ENCODE results near the gene ASPSCR1.

The ASPSCR1 gene

DNA sequence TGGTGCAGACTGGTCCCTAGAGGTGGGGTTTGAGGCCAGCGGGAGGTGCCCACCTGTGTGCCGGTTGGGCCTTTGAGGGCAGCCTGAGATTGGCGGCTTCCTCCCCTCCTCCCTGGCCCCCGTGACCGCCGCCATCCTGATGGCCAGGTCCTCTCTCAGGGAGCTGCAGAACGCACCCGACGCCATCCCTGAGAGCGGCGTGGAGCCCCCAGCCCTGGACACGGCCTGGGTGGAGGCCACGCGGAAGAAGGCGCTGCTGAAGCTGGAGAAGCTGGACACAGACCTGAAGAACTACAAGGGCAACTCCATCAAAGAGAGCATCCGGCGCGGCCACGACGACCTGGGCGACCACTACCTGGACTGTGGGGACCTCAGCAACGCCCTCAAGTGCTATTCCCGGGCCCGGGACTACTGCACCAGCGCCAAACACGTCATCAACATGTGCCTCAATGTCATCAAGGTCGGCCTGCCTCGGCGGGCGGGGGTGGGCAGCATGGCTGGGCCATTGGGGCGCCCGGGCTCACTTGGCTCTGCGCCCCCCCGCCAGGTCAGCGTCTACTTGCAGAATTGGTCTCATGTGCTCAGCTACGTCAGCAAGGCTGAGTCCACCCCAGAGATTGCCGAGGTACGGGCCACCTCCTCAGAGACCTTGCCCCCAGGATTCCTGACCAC, 77.1 kb downstream of the ASPSCR1 start:
- Histone ChIP-seq H3K4me3 (ENCODE audit: control insufficient read depth in 1 of 7, extremely low read depth in 1 of 7, insufficient read depth in 4 of 7, low read depth in 2 of 7, low read length in 6 of 7) (no peak overlapping the region), H3K9me3 (ENCODE audit: control extremely low read depth in 1 of 5, control insufficient read depth in 4 of 5, insufficient read depth in 2 of 5, low read depth in 1 of 5, low read length in 4 of 5) (no peaks in the 10 kb centered on the region), H3K4me1 (ENCODE audit: control extremely low read depth in 1 of 4, control insufficient read depth in 4 of 4, insufficient read depth in 4 of 4, low read length in 3 of 4) (peaks cover 0 to 25% (median 21%) of the 10 kb centered on the region in 4 experiments), H3K27me3 (replicated peaks in 2 of 5; ENCODE audit: control insufficient read depth in 4 of 5, insufficient read depth in 5 of 5, low read length in 4 of 5) (no peaks in the 10 kb centered on the region), H3K27ac (ENCODE audit: insufficient read depth in 1 of 2, low read depth in 1 of 2, low read length in 2 of 2, poor library complexity in 1 of 2, severe bottlenecking in 2 of 2) (no peak overlapping the region), H3K36me3 (ENCODE audit: control insufficient read depth in 4 of 4, insufficient read depth in 4 of 4, low read length in 3 of 4) (peaks cover 4 to 73% (median 37%) of the 10 kb centered on the region in 4 experiments)
- DNase-seq, result no peak
- ChIA-PET POLR2A (no interaction called here), CTCF (interaction anchor here (1.1 kb wide), 1 partner anchor 25 kb away, joined by 3 read pairs; no protein-coding TSS in a partner anchor)
- 97% methylated on average over 35 of the region's 38 CpGs for WGBS (ENCODE audit: insufficient coverage)

DNA sequence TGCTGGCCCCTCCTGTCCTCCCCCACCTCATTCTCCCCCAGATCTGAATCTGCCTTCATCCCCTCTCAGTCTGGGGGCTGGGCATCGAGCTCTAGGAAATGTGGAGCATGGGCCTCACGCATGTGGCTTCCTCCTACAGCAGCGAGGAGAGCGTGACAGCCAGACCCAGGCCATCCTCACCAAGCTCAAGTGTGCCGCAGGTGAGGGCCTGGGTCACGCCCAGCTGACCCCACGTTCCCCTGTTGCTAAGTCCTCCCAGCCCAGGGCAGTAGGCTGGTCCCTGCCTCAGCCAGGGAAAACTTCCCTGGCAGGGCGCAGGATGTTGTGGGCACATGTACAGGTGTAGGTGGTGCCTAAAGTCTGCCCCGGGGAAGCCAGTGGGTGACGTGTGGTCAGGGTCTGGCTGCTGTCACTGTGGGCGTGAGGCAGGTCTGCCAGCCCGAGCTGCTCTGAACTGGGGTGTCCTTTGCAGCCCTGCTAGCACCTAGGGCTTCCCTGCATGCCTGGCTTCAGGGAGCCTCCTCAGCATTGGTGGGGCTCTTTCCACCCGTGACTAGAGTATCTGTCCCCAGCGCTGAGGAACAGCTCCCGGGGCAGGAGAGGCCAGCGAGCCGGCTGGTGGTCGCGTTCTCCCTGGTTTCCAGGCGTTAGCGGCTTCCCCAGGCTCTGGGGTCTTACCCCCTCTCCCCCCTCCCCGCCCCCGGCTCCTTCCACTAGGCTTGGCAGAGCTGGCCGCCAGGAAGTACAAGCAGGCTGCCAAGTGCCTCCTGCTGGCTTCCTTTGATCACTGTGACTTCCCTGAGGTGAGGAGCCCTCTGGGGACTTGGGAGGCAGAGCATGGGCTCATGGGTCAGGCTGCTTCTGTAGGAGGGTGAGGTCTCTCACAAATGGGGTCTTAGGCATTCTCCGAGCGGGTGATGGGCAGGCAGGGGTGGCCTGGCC, 77.9 kb downstream of the ASPSCR1 start:
- H3K4me1 ChIP-seq (ENCODE audit: control extremely low read depth in 1 of 4, control insufficient read depth in 4 of 4, insufficient read depth in 4 of 4, low read length in 3 of 4), result peaks cover 0 to 22% (median 20%) of the 10 kb centered on the region in 4 experiments
- peaks cover 4 to 73% (median 42%) of the 10 kb centered on the region in 4 experiments for H3K36me3 ChIP-seq (ENCODE audit: control insufficient read depth in 4 of 4, insufficient read depth in 4 of 4, low read length in 3 of 4)
- H3K27me3 ChIP-seq (replicated peaks in 2 of 5; ENCODE audit: control insufficient read depth in 4 of 5, insufficient read depth in 5 of 5, low read length in 4 of 5), result no peaks in the 10 kb centered on the region
- no peak overlapping the region for H3K27ac ChIP-seq (ENCODE audit: insufficient read depth in 1 of 2, low read depth in 1 of 2, low read length in 2 of 2, poor library complexity in 1 of 2, severe bottlenecking in 2 of 2)
- DNase-seq, result no peak
- POLR2A ChIA-PET, result no interaction called here
- no peak overlapping the region for H3K4me3 ChIP-seq (ENCODE audit: control insufficient read depth in 1 of 7, extremely low read depth in 1 of 7, insufficient read depth in 4 of 7, low read depth in 2 of 7, low read length in 6 of 7)
- CTCF ChIA-PET, result interaction anchor here (1.1 kb wide), 1 partner anchor 26 kb away, joined by 3 read pairs; no protein-coding TSS in a partner anchor
- H3K9me3 ChIP-seq (ENCODE audit: control extremely low read depth in 1 of 5, control insufficient read depth in 4 of 5, insufficient read depth in 2 of 5, low read depth in 1 of 5, low read length in 4 of 5), result no peaks in the 10 kb centered on the region
- WGBS (ENCODE audit: insufficient coverage), result 89% methylated on average over 22 of the region's 26 CpGs

- Histone ChIP-seq H3K4me3 (ENCODE audit: control insufficient read depth in 1 of 7, extremely low read depth in 1 of 7, insufficient read depth in 4 of 7, low read depth in 2 of 7, low read length in 6 of 7) (no peak overlapping the region), H3K27ac (ENCODE audit: insufficient read depth in 1 of 2, low read depth in 1 of 2, low read length in 2 of 2, poor library complexity in 1 of 2, severe bottlenecking in 2 of 2) (no peak overlapping the region), H3K9me3 (ENCODE audit: control extremely low read depth in 1 of 5, control insufficient read depth in 4 of 5, insufficient read depth in 2 of 5, low read depth in 1 of 5, low read length in 4 of 5) (no peaks in the 10 kb centered on the region), H3K36me3 (ENCODE audit: control insufficient read depth in 4 of 4, insufficient read depth in 4 of 4, low read length in 3 of 4) (peaks cover 6 to 82% (median 50%) of the 10 kb centered on the region in 4 experiments), H3K4me1 (ENCODE audit: control extremely low read depth in 1 of 4, control insufficient read depth in 4 of 4, insufficient read depth in 4 of 4, low read length in 3 of 4) (peaks cover 0 to 13% (median 12%) of the 10 kb centered on the region in 4 experiments), H3K27me3 (replicated peaks in 2 of 5; ENCODE audit: control insufficient read depth in 4 of 5, insufficient read depth in 5 of 5, low read length in 4 of 5) (no peaks in the 10 kb centered on the region)
- WGBS (ENCODE audit: insufficient coverage), result 98% methylated on average over 27 of the region's 28 CpGs
- DNase-seq, result no peak
- CTCF ChIA-PET, result no interaction called here
- POLR2A ChIA-PET, result no interaction called here
Observed at GRCh38 chr17:82055965-82056728, 78.7 kb downstream of the ASPSCR1 start.

GRCh38 chr17:82056729-82057621, 79.5 kb downstream of the ASPSCR1 start:
- Histone ChIP-seq H3K36me3 (ENCODE audit: control insufficient read depth in 4 of 4, insufficient read depth in 4 of 4, low read length in 3 of 4) (peaks cover 9 to 89% (median 56%) of the 10 kb centered on the region in 4 experiments), H3K9me3 (ENCODE audit: control extremely low read depth in 1 of 5, control insufficient read depth in 4 of 5, insufficient read depth in 2 of 5, low read depth in 1 of 5, low read length in 4 of 5) (no peaks in the 10 kb centered on the region), H3K4me3 (ENCODE audit: control insufficient read depth in 1 of 7, extremely low read depth in 1 of 7, insufficient read depth in 4 of 7, low read depth in 2 of 7, low read length in 6 of 7) (no peak overlapping the region), H3K27me3 (replicated peaks in 2 of 5; ENCODE audit: control insufficient read depth in 4 of 5, insufficient read depth in 5 of 5, low read length in 4 of 5) (no peaks in the 10 kb centered on the region), H3K27ac (ENCODE audit: insufficient read depth in 1 of 2, low read depth in 1 of 2, low read length in 2 of 2, poor library complexity in 1 of 2, severe bottlenecking in 2 of 2) (no peak overlapping the region), H3K4me1 (ENCODE audit: control extremely low read depth in 1 of 4, control insufficient read depth in 4 of 4, insufficient read depth in 4 of 4, low read length in 3 of 4) (peaks cover 0 to 13% (median 12%) of the 10 kb centered on the region in 4 experiments)
- no peak for DNase-seq
- ChIA-PET CTCF (no interaction called here), POLR2A (no interaction called here)
- 95% methylated on average over 29 of the region's 29 CpGs for WGBS (ENCODE audit: insufficient coverage)

GRCh38 chr17:82058230-82058854, 80.9 kb downstream of the ASPSCR1 start:
- H3K4me3 ChIP-seq (ENCODE audit: control insufficient read depth in 1 of 7, extremely low read depth in 1 of 7, insufficient read depth in 4 of 7, low read depth in 2 of 7, low read length in 6 of 7), result no peak overlapping the region

DNA sequence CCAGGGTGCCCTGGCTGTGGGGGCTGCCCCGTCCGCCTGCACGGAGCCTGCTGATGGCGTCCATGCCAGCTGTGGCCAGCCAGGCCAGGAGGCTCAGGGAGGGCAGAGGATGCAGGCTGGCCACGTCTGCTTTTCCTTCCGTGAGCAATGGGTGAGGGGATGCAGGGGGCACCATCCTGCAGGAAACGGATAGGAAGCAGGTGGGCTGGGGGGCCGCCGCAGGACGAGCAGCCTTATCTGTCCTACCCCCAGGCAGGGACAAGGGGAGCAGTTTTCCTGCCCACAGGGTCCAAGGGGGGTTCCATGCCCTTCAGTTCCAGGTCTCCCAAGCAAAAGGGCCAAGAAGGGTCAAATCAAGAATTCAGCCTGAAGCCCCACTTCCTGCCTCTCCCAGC, 81.4 kb downstream of the ASPSCR1 start:
- Histone ChIP-seq H3K27ac (ENCODE audit: insufficient read depth in 1 of 2, low read depth in 1 of 2, low read length in 2 of 2, poor library complexity in 1 of 2, severe bottlenecking in 2 of 2) (no peak overlapping the region), H3K36me3 (ENCODE audit: control insufficient read depth in 4 of 4, insufficient read depth in 4 of 4, low read length in 3 of 4) (peaks cover 11 to 99% (median 68%) of the 10 kb centered on the region in 4 experiments), H3K4me3 (ENCODE audit: control insufficient read depth in 1 of 7, extremely low read depth in 1 of 7, insufficient read depth in 4 of 7, low read depth in 2 of 7, low read length in 6 of 7) (no peak overlapping the region), H3K4me1 (ENCODE audit: control extremely low read depth in 1 of 4, control insufficient read depth in 4 of 4, insufficient read depth in 4 of 4, low read length in 3 of 4) (peaks cover 0 to 2% (median 0%) of the 10 kb centered on the region in 4 experiments), H3K9me3 (ENCODE audit: control extremely low read depth in 1 of 5, control insufficient read depth in 4 of 5, insufficient read depth in 2 of 5, low read depth in 1 of 5, low read length in 4 of 5) (no peaks in the 10 kb centered on the region), H3K27me3 (replicated peaks in 2 of 5; ENCODE audit: control insufficient read depth in 4 of 5, insufficient read depth in 5 of 5, low read length in 4 of 5) (no peaks in the 10 kb centered on the region)
- POLR2A ChIA-PET, result no interaction called here
- 75% methylated on average over 10 of the region's 10 CpGs for WGBS (ENCODE audit: insufficient coverage)
- no peak for DNase-seq
- CTCF ChIA-PET, result interaction anchor here (1.7 kb wide), 1 partner anchor 8 kb away, joined by 5 read pairs; no protein-coding TSS in a partner anchor

More at GRCh38 chr17:82058230-82058854, 80.9 kb downstream of the ASPSCR1 start:
- H3K27me3 ChIP-seq (replicated peaks in 2 of 5; ENCODE audit: control insufficient read depth in 4 of 5, insufficient read depth in 5 of 5, low read length in 4 of 5), result no peaks in the 10 kb centered on the region
- CTCF ChIA-PET, result no interaction called here
- no peaks in the 10 kb centered on the region for H3K9me3 ChIP-seq (ENCODE audit: control extremely low read depth in 1 of 5, control insufficient read depth in 4 of 5, insufficient read depth in 2 of 5, low read depth in 1 of 5, low read length in 4 of 5)
- no peak for DNase-seq
- no peaks in the 10 kb centered on the region for H3K4me1 ChIP-seq (ENCODE audit: control extremely low read depth in 1 of 4, control insufficient read depth in 4 of 4, insufficient read depth in 4 of 4, low read length in 3 of 4)
- POLR2A ChIA-PET, result no interaction called here
- WGBS (ENCODE audit: insufficient coverage), result 93% methylated on average over 13 of the region's 17 CpGs
- H3K36me3 ChIP-seq (ENCODE audit: control insufficient read depth in 4 of 4, insufficient read depth in 4 of 4, low read length in 3 of 4), result peaks cover 9 to 99% (median 66%) of the 10 kb centered on the region in 4 experiments
- H3K27ac ChIP-seq (ENCODE audit: insufficient read depth in 1 of 2, low read depth in 1 of 2, low read length in 2 of 2, poor library complexity in 1 of 2, severe bottlenecking in 2 of 2), result no peak overlapping the region

All from common myeloid progenitor, CD34-positive (primary cell).